GM18517 (cell line): ENCODE measurements around the gene RADX.

ENCODE experiments used
- ATAC-seq: cut with Tn5 transposase; IDR thresholded peaks from one replicate; pipeline ENCODE4 v1.9.1; 2021; ENCODE audit warnings: mild to moderate bottlenecking, moderate library complexity; ENCODE audit not compliant: unreplicated experiment

The RADX gene

GRCh38 chrX:106680716-106681115 is 68.9 kb downstream of the RADX start:
- ATAC-seq, result no peak

DNA sequence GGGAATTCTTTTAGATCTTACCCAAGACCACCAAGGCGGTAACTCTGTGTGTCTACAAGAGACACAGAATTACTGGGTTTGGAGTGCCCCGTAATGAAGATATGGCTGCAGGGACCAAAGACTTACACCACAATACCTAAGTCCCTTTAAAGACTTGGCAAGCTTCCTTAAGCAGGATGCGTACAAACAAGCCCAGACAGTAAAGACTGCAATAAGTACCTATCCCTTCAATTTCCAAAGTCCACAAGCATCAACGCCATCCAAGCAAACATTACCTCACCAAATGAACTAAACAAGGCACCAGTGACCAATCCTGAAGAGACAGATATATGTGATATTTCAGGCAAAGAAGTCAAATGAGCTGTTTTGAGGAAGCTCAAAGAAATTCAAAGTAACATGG is 72.4 kb downstream of the RADX start:
- ATAC-seq, result no peak

DNA sequence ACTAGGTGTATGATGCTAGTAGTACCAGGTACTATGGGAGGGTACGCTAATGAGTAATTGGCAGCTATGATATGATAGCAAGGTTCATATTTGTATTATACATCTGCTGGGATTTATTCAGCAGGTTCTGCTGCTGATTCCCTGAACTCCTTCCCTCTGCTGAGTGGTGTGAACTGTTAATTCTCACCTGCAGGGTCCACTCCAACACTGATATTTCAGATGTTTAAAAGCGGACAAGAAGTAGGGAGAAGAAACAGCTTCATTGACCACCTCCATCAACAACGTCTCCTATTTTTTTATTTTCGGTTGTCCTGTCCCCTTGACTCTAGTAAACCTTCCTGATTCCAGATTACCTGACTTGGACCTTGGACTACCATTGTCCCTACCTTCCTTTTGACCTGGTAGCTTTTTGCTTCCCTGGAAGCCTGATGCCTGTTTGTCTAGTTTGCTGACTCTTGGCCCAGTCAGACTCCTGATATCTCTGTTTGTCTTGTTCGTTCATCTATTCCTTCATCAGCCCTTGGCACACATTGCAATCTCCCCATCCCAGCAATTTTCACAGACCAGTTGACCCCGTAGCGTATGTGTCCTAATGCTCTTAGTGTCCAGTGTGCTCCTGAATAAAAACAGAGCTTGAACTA is 80.8 kb downstream of the RADX start:
- ATAC-seq, result no peak

DNA sequence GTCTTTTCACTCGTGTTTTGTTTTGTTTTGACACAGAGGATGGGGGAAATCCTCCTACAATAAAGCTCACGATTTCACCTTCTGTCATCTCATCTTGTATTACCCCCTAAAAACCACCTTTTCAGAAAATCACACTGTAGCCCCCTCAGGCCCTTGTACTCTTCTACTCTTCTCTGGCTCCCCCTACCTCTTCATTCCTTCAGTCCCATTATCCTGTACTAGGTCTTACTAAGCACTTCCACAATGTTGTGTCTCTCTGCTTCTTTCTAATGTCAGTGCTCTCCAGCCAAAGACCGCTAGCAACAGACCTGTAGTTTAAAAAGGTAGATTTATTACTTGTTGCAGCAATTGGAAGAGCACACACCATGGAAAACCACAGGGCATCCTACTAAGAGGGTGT is 84.7 kb downstream of the RADX start:
- ATAC-seq, result no peak

GRCh38 chrX:106698693-106699092 is 86.9 kb downstream of the RADX start:
- no peak for ATAC-seq

DNA sequence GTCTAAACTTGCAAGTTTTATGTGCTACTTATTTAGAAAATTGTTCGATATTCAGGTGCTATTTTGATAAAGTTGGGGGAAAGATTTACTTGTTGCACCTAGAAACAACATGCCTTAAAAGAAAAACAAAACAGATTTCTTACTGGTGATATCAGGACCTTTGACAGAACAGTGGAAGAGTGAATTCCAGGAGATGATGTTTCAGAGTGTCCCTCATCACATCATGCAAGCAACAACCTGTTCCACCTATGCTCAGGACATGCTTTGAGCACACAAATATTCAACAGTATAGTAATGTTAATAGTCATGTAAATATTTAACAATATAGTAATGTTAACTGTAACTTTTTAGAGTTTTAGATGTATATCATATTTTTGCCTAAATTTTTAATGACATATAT is 90.9 kb downstream of the RADX start:
- ATAC-seq, result no peak

DNA sequence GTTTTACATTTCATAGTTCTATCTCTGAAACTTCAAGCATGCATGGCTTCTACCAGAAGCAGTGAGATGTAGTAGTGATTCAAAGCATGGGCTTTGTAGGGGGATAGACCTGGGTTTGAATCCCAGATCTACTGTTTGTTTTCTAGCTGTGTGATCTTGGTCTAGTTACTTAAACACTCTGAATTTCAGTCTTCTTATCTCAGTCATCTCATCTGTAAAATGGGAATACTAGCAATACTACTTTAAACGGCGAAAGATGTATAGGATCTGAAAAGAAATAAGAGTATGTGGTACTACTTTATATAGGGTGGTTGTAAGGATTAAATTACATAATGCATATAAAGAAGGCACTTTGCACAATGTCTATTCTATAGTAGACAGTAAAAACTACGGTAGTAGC is 94.7 kb downstream of the RADX start:
- no peak for ATAC-seq

DNA sequence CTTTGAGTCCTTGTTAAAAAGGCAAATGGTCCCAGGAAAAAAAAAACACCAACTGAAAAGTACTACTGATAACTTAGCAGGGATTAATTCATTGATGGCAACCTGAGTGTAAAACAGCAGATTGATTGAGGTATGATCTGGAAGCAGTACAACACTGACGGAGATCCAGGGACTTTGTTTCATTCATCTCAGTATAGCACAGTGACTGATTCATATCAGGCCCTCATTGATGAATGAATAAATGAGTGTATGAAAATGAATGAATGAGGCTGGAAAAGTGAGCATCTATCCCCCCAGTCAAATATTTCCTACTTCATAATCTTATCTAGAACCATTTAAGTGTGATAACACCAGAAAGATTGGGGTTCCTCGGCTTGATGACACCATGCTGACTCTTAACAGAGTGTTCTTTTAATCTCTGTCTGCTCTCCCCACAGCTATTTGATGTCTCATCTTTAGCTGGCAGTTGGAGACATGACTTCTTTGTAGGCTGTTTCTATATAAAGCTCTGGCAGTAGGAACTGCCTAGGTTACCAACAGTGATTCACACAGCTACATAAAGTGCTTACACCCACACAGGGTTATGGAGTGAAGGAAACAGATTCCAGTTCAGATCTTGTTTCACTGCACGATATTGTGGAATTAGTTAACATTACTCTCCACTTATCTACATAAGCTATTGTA is 96.1 kb downstream of the RADX start:
- ATAC-seq, result no peak

GRCh38 chrX:106710771-106711170 is 99.0 kb downstream of the RADX start:
- ATAC-seq, result no peak

GRCh38 chrX:106711375-106711774 is 99.6 kb downstream of the RADX start:
- ATAC-seq, result no peak

DNA sequence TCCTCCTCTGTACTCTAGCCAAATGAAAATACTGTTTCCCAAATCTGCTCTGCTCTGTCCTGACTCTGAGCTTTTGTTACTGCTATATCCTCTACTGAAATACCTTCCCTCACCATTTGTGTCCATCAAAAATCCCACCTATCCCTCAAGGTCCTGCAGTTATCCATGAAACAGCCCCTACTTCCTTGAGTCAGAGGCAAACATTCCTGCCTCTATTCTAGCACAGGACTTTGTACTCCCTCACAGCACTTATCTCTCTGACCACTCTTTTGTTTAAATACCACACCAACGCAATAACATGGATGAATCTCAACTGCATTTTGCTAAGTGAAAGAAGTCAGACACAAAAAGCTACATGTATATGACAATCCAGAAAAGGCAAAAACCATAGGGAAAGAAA is 104.2 kb downstream of the RADX start:
- ATAC-seq, result no peak

DNA sequence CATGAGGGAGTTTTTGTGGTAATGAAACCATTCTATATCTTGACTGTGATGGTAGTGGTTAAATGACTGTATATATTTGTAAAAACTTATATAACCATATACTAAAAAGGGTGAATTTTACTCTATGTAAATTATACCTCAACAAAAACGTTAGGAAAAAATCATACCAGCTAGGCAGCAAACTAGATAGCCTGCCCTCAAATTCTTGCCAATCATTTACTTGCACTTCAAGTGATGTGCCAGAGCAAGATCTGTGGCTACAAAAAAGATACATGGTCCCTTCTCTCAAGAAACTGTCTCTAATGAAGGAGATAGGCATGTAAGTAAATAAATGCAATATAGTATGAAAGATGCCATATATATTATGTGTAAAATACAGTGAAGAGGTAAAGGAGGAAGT is 104.7 kb downstream of the RADX start:
- no peak for ATAC-seq

GRCh38 chrX:106718709-106719108 is 106.9 kb downstream of the RADX start:
- no peak for ATAC-seq

DNA sequence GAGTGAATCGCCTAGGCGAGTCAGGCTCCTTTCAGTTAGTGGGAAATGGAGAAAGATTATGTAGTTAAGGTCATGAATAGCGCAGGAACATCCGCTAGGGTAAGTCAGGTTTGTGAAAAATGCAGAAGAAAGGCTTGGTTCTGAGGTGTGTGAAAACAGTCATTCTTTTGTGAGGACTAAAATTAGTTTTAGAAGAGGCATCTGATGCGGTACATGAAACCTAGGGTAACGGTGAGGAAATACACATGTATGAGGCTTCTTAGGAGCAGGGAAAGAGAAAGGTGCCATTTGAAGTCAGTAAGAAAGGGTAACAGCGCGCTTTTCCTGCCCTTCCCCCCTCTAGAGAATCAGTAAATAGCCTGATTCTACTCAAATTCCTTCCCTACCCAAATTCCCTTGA is 114.2 kb downstream of the RADX start:
- ATAC-seq, result no peak

GRCh38 chrX:106726485-106727437 is 115.0 kb downstream of the RADX start, which contains the start of gene RNF128:
TSS of gene RNF128 (plus strand) at chrX:106726701. CDS start at chrX:106726914, 213 bp downstream.
- no peak for ATAC-seq

DNA sequence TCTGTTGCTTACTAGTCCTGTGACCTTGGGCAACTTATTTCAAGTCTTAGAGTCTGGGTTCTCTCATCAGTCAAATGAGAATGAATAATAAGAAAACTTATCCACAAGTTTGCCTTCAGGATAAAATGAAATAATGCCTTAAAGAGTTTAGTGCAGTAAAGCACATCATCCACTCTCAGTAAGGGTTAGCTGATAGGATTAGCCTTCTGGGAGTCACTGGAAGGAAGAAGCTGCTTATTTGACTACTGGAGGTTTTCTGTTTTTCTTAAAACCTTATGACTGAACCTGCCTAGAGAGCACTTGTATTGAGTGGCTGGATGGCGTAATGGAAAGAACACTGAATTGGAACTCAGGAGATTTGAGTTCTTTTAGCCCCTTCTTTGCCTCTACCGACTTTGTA is 116.6 kb downstream of the RADX start:
- no peak for ATAC-seq
